Stimulated activated CD8-positive, alpha-beta memory T cell treated with anti-CD3 and anti-CD28 coated beads, Interleukin-4, amount 100 ng/mL, for 1 hour (primary cell): ENCODE measurements around the gene B3GNT5.

ENCODE experiments used
- DNase-seq, 2 donors: peaks; one replicate each; pipeline ENCODE4 v3.0.0-alpha.2; 2020; ENCODE audit warnings: low read depth in 2 of 2, low spot score in 1 of 2

The B3GNT5 gene

DNA sequence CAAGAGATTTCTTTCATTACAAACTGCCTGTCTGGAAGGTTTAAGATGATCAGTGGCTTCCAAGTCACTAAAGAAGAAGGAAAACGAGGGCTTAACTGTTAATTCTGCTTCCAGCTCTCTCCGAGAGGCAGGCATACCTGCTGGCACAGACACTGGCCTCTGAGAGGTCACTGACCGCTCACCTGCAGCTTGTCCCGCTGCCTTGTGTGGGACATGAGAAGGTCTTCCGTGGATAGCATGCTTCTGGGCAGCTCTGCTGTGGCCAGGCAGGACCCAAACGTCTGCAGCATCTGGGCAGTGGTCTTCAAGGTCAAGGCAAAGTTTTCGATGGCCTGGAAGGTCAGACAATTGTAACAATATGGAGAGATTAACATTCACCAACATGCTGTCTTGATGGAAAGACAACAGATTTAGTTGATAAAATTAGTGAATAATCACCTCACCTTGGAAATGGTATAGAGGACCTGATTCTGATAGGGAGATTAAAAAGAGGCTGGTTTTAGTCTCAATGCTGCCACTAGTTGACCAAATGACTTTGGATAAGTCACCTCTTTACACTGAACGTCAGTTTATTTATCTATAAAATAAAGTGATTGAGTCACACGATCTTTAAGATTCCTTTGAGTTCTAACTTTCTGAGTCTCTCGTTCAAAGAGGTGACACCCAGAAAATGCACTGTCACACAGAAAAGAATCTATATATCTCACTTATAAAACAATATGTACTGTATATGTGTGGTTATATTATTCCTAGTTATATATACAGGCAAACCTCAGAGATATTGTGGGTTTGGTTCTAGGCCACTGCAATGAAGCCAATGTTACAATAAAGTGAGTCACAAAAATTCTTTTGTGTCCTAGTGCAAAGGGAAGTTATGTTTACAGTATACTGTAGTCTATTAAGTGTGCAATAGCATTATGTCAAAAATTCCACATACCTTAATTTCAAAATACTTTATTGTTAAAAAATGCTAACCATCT is 65.1 kb downstream of the B3GNT5 start:
- DNase-seq = no peak

- DNase-seq = no peak
Observed at GRCh38 chr3:183318877-183319276, 65.8 kb downstream of the B3GNT5 start.

DNA sequence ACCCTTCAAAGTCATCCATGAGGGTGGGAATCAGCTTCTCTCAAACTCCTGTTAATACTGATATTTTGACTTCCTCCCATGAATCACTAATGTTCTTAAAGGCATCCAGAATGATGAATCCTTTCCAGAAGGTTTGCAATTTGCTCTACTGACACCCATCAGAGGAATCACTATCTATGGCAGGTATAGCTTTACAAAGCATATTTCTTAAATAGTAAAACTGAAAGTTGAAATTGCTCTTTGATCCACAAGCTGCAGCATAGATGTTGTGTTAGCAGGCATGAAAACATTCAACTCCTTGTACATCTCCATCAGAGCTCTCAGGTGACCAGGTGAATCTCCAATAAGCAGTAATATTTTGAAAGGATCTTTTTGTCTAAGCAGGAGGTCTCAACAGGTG is 66.3 kb downstream of the B3GNT5 start:
- DNase-seq = no peak
